Memory B cell (primary cell): ENCODE results near the gene PTAR1.
"Not testable (repeated sequence)": the region's sequence is repeated elsewhere in the genome, so short reads cannot be mapped to it uniquely, and the experiment has no call there.

Source experiments
- ATAC-seq: fragments of 150-1000 bp; cut with Tn5 transposase; 2 replicates; pipeline ENCODE4 v1.10.0; 2021; ENCODE audit warnings: low read depth, mild to moderate bottlenecking, moderate library complexity
- DNase-seq, 2 donors: peaks; one replicate each; pipeline ENCODE4 v3.0.0; 2022; ENCODE audit warnings: low spot score in 2 of 2
- H3K27ac Mint-ChIP-seq: one replicate; pipeline ENCODE4 v1.8.0; 2022; ENCODE audit warnings: mild to moderate bottlenecking, moderate library complexity, mixed read lengths
- H3K27me3 Mint-ChIP-seq: one replicate; pipeline ENCODE4 v1.8.0; 2022; ENCODE audit warnings: mixed read lengths
- H3K36me3 Mint-ChIP-seq: one replicate; pipeline ENCODE4 v1.8.0; 2022; ENCODE audit warnings: mild to moderate bottlenecking, mixed read lengths
- H3K4me1 Mint-ChIP-seq: one replicate; pipeline ENCODE4 v1.8.0; 2022; ENCODE audit warnings: mixed read lengths
- H3K4me3 Mint-ChIP-seq: one replicate; pipeline ENCODE4 v1.8.0; 2022; ENCODE audit warnings: mild to moderate bottlenecking, moderate library complexity, mixed read lengths
- H3K9me3 Mint-ChIP-seq: one replicate; pipeline ENCODE4 v1.8.0; 2022; ENCODE audit warnings: mixed read lengths

The PTAR1 gene

GRCh38 chr9:69759421-69760277 lies at the start of gene PTAR1:
PTAR1 (minus strand) TSS chr9:69760011; CDS start chr9:69759938, 73 bp downstream.
- peaks cover 4% of the 10 kb centered on the region for H3K36me3 Mint-ChIP-seq
- ATAC-seq (peak; percentile 85), DNase-seq (peak; percentile 88 to 92)
- H3K9me3 Mint-ChIP-seq = no peaks in the 10 kb centered on the region
- peak within 1 kb of the TSS; percentile 93 for H3K27ac Mint-ChIP-seq
- no peaks in the 10 kb centered on the region for H3K27me3 Mint-ChIP-seq
- H3K4me1 Mint-ChIP-seq = peaks cover 14% of the 10 kb centered on the region
- peak within 1 kb of the TSS; percentile 95 for H3K4me3 Mint-ChIP-seq

- Mint-ChIP-seq H3K9me3 (no peaks in the 10 kb centered on the region), H3K36me3 (no peaks in the 10 kb centered on the region), H3K4me3 (no peak overlapping the region), H3K27ac (no peak overlapping the region), H3K27me3 (peaks cover 4% of the 10 kb centered on the region), H3K4me1 (peaks cover 9% of the 10 kb centered on the region)
- ATAC-seq (no peak), DNase-seq (no peak)
Observed at GRCh38 chr9:69809304-69809863, 49.6 kb upstream of the PTAR1 start.

GRCh38 chr9:69806627-69807026 lies 46.8 kb upstream of the PTAR1 start:
- Mint-ChIP-seq H3K9me3 (no peaks in the 10 kb centered on the region), H3K4me3 (no peak overlapping the region), H3K27ac (no peak overlapping the region), H3K36me3 (no peaks in the 10 kb centered on the region), H3K27me3 (peaks cover 8% of the 10 kb centered on the region), H3K4me1 (peaks cover 7% of the 10 kb centered on the region)
- DNase-seq = no peak
- ATAC-seq = no peak

- DNase-seq = no peak
Observed at GRCh38 chr9:69805962-69806515, 46.2 kb upstream of the PTAR1 start.

GRCh38 chr9:69801989-69802388 lies 42.2 kb upstream of the PTAR1 start:
- Mint-ChIP-seq H3K36me3 (no peaks in the 10 kb centered on the region), H3K4me1 (no peaks in the 10 kb centered on the region), H3K9me3 (no peaks in the 10 kb centered on the region), H3K27me3 (peaks cover 6% of the 10 kb centered on the region), H3K4me3 (no peak overlapping the region), H3K27ac (no peak overlapping the region)
- DNase-seq (no peak), ATAC-seq (no peak)

More at GRCh38 chr9:69805962-69806515, 46.2 kb upstream of the PTAR1 start:
- no peaks in the 10 kb centered on the region for H3K36me3 Mint-ChIP-seq
- no peak overlapping the region for H3K27ac Mint-ChIP-seq
- H3K27me3 Mint-ChIP-seq = peaks cover 8% of the 10 kb centered on the region
- H3K4me1 Mint-ChIP-seq = peaks cover 2% of the 10 kb centered on the region
- H3K9me3 Mint-ChIP-seq = no peaks in the 10 kb centered on the region
- H3K4me3 Mint-ChIP-seq = no peak overlapping the region
- no peak for ATAC-seq

GRCh38 chr9:69800027-69800426 lies 40.2 kb upstream of the PTAR1 start:
- not testable (repeated sequence) for DNase-seq, H3K4me3 Mint-ChIP-seq, H3K9me3 Mint-ChIP-seq, ATAC-seq, H3K27ac Mint-ChIP-seq, H3K4me1 Mint-ChIP-seq, H3K27me3 Mint-ChIP-seq, H3K36me3 Mint-ChIP-seq

- H3K9me3 Mint-ChIP-seq, H3K4me1 Mint-ChIP-seq, H3K27me3 Mint-ChIP-seq, H3K27ac Mint-ChIP-seq, H3K4me3 Mint-ChIP-seq, ATAC-seq, H3K36me3 Mint-ChIP-seq, DNase-seq: not testable (repeated sequence)
Observed at GRCh38 chr9:69799521-69799920, 39.7 kb upstream of the PTAR1 start.

GRCh38 chr9:69798744-69799143 lies 38.9 kb upstream of the PTAR1 start:
- Mint-ChIP-seq H3K4me1 (no peaks in the 10 kb centered on the region), H3K27me3 (peaks cover 6% of the 10 kb centered on the region), H3K27ac (no peak overlapping the region), H3K36me3 (no peaks in the 10 kb centered on the region), H3K9me3 (no peaks in the 10 kb centered on the region), H3K4me3 (no peak overlapping the region)
- ATAC-seq = no peak
- DNase-seq = no peak

- no peaks in the 10 kb centered on the region for H3K4me1 Mint-ChIP-seq
- DNase-seq (no peak), ATAC-seq (no peak)
- H3K27me3 Mint-ChIP-seq = peaks cover 4% of the 10 kb centered on the region
- H3K36me3 Mint-ChIP-seq = no peaks in the 10 kb centered on the region
- H3K9me3 Mint-ChIP-seq = no peaks in the 10 kb centered on the region
- no peak overlapping the region for H3K4me3 Mint-ChIP-seq
- H3K27ac Mint-ChIP-seq = no peak overlapping the region
Observed at GRCh38 chr9:69797675-69798074, 37.9 kb upstream of the PTAR1 start.

GRCh38 chr9:69794356-69794755 lies 34.5 kb upstream of the PTAR1 start:
- H3K4me3 Mint-ChIP-seq = no peak overlapping the region
- H3K9me3 Mint-ChIP-seq = no peaks in the 10 kb centered on the region
- H3K27me3 Mint-ChIP-seq = peaks cover 6% of the 10 kb centered on the region
- no peak overlapping the region for H3K27ac Mint-ChIP-seq
- DNase-seq (no peak), ATAC-seq (no peak)
- no peaks in the 10 kb centered on the region for H3K4me1 Mint-ChIP-seq
- H3K36me3 Mint-ChIP-seq = no peaks in the 10 kb centered on the region

- peaks cover 3% of the 10 kb centered on the region for H3K9me3 Mint-ChIP-seq
- ATAC-seq (no peak), DNase-seq (no peak)
- H3K4me3 Mint-ChIP-seq = no peak overlapping the region
- H3K27ac Mint-ChIP-seq = no peak overlapping the region
- H3K36me3 Mint-ChIP-seq = peaks cover 2% of the 10 kb centered on the region
- peaks cover 7% of the 10 kb centered on the region for H3K27me3 Mint-ChIP-seq
- H3K4me1 Mint-ChIP-seq = no peaks in the 10 kb centered on the region
Observed at GRCh38 chr9:69785757-69786156, 25.9 kb upstream of the PTAR1 start.

- no peak for ATAC-seq
- Mint-ChIP-seq H3K27ac (no peak overlapping the region), H3K36me3 (no peaks in the 10 kb centered on the region), H3K9me3 (no peaks in the 10 kb centered on the region), H3K4me1 (no peaks in the 10 kb centered on the region), H3K27me3 (peaks cover 2% of the 10 kb centered on the region), H3K4me3 (no peak overlapping the region)
- no peak for DNase-seq
Observed at GRCh38 chr9:69773258-69773657, 13.4 kb upstream of the PTAR1 start.

GRCh38 chr9:69771775-69772418 lies 12.1 kb upstream of the PTAR1 start:
- ATAC-seq (no peak), DNase-seq (no peak)
- no peaks in the 10 kb centered on the region for H3K27me3 Mint-ChIP-seq
- no peaks in the 10 kb centered on the region for H3K9me3 Mint-ChIP-seq
- no peak overlapping the region for H3K27ac Mint-ChIP-seq
- no peaks in the 10 kb centered on the region for H3K36me3 Mint-ChIP-seq
- no peak overlapping the region for H3K4me3 Mint-ChIP-seq
- no peaks in the 10 kb centered on the region for H3K4me1 Mint-ChIP-seq

GRCh38 chr9:69768716-69769115 lies 8.9 kb upstream of the PTAR1 start:
- Mint-ChIP-seq H3K4me1 (no peaks in the 10 kb centered on the region), H3K4me3 (no peak overlapping the region), H3K27ac (no peak overlapping the region), H3K36me3 (no peaks in the 10 kb centered on the region), H3K9me3 (no peaks in the 10 kb centered on the region), H3K27me3 (no peaks in the 10 kb centered on the region)
- DNase-seq (no peak), ATAC-seq (no peak)
